Measurements from ENCODE around the gene SLC22A1.
A peak's percentile ranks its signal among the peaks of the same experiment; 100 is the strongest.
"Not testable (repeated sequence)": the region's sequence is repeated elsewhere in the genome, so short reads cannot be mapped to it uniquely, and the experiment has no call there.

The SLC22A1 gene

DNA sequence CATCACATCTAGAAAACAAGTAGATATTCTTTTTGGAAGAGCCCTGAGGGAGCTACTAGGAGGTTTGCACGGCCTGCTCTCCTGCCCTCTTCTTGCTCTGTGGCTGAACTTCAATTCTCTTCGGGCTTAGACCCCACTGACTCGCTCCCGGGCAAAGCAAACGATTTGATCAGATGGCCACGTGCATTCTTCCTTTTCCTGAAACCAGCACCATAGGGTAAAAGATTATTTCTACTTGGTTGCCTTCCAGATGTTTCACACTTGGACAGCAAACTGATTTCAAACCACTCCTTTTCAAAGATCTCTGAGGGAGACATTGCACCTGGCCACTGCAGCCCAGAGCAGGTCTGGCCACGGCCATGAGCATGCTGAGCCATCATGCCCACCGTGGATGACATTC lies at the start of gene SLC22A1:
Gene SLC22A1, plus strand, starts transcription at position 258 of the 400 bp plus-strand sequence. Its CDS starts 121 bp downstream, at position 379.
- no peak for DNase-seq (ENCODE audit: low spot score)

DNA sequence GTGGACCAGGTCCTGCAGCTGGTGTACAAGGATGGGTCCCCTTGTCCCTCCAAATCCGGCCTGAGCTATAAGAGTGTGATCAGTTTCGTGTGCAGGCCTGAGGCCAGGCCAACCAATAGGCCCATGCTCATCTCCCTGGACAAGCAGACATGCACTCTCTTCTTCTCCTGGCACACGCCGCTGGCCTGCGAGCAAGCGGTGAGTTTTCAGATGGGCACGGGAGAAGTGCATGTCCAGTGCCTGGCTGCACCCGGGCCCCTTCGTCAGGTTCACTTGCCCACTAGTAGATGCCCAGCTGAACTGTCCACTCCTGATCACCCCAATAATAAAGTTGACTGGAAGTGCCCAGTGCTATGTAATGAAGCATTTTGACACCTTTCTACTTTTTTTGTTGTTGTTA lies 48.3 kb upstream of the SLC22A1 start:
- DNase-seq (ENCODE audit: low spot score) = no peak

GRCh38 chr6:160076009-160076408 lies 45.6 kb upstream of the SLC22A1 start:
- DNase-seq (ENCODE audit: low spot score) = no peak

- DNase-seq (ENCODE audit: low spot score) = no peak
Measured at GRCh38 chr6:160077024-160077423, 44.6 kb upstream of the SLC22A1 start.

GRCh38 chr6:160077526-160077925 lies 44.1 kb upstream of the SLC22A1 start:
- no peak for DNase-seq (ENCODE audit: low spot score)

DNA sequence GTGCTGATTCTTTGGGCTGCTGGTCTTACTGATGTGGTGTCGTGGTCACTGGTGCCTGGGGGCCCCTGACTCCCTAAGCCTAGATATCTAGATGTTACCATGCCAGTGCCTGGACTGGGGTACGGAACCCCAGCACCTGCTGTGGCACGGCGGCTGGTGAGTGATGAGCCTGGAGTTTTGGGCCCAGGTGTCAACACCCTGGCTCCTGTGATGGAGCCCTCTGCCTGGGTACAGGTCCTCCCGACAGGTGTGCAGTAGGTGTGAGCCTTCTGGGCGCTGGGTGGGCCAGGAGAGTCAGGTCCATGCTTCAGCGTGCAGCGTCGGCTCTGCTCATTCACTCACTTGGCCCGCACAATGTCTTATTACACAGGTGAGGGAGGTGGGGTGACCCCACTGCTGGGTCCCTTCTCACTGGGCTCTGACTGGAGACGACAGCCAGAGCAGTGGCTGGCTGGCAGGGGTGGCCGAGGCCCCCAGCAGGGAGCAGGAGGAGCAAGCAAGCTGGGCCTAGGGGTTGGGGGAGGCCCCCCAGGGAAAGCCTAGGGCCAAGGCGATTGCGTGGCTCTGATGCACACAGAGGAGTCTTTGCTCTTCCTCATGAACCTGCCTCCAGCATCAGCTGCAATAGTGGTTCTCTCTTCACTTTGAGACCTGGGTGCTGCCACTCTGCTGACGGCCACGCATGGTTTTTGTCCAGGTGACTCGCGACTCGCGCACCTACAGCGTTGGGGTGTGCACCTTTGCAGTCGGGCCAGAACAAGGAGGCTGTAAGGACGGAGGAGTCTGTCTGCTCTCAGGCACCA lies 42.5 kb upstream of the SLC22A1 start:
- no peak for DNase-seq (ENCODE audit: low spot score)

GRCh38 chr6:160079686-160080043 lies 42.0 kb upstream of the SLC22A1 start:
- DNase-seq (ENCODE audit: low spot score) = no peak

DNA sequence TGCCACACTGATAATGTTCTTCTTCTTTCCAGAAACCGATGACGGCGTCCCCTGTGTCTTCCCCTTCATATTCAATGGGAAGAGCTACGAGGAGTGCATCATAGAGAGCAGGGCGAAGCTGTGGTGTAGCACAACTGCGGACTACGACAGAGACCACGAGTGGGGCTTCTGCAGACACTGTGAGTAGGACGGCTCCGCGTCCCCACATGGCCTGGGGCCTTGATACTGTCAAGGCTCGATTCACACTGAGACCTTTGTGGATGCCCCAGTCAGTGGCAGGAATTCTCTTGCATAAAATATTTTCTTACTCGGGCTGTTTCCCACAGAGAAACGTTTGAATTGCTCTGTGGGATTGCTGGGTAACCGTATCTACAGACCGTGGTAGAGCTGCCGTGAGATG lies 41.5 kb upstream of the SLC22A1 start:
- DNase-seq (ENCODE audit: low spot score) = no peak

- no peak for DNase-seq (ENCODE audit: low spot score)
Measured at GRCh38 chr6:160081398-160081797, 40.2 kb upstream of the SLC22A1 start.

GRCh38 chr6:160082627-160083026 lies 39.0 kb upstream of the SLC22A1 start:
- no peak for DNase-seq (ENCODE audit: low spot score)

GRCh38 chr6:160084198-160084776 lies 37.3 kb upstream of the SLC22A1 start:
- DNase-seq (ENCODE audit: low spot score) = no peak

DNA sequence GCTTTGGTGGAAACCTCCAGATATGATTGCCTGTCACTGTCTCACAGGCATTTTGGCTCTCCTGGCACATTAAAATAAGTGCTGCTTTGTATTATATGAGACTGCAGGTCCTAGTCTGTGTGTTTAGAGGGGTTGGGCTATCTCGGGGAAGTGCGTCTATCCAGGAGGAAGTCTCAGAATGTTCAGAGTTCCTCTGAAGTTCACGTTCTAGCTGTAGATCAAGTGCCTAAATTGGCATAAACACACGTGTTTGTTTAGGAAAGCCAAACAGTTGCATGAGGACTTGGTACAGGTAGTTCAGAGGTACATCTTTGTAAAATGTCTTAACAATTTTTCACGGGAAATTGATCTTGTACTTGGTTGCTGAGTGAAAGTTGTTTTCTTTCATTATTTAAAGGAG lies 36.4 kb upstream of the SLC22A1 start:
- no peak for DNase-seq (ENCODE audit: low spot score)

DNA sequence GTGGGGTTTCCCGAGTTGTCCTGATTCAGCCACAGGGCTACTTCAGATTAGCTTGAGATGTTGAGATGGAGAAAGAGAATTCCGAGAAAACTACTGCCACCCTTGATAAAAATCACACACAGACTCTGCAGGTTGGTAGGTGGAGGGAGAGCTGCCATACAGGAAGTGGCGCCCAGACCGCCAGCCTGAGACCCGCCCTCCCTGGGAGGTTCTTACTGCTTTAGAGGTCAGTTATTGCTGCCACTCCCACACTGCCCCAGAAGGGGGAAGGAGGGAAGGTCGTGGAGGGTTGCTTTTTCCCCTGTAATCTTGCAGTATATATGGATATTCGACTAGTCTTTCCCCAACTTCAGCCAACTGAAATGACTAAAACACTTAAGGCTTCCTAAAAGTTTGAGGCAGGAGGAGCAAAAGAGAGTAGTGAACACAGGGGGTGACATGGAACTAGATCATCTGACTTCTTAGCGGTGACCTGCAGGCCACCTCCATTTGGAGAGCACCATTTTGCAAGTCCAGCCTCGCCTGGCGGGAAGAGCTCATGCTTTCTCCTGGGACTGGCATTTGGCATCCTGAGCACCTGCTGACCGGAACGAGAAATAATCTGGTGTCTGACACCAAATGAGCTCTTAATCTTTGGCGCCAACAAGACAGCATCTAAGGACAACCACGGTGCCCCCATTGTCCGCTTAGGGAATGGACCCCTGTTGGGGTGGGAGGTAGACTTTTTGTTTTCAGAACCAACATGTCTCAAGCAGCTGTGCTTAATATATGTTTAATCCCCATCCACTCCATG lies 35.7 kb upstream of the SLC22A1 start:
- DNase-seq (ENCODE audit: low spot score) = no peak

GRCh38 chr6:160086754-160087153 lies 34.9 kb upstream of the SLC22A1 start:
- no peak for DNase-seq (ENCODE audit: low spot score)

- peak; percentile 38 for DNase-seq (ENCODE audit: low spot score)
Measured at GRCh38 chr6:160088069-160088783, 33.4 kb upstream of the SLC22A1 start.

- DNase-seq (ENCODE audit: low spot score) = no peak
Measured at GRCh38 chr6:160088784-160089533, 32.7 kb upstream of the SLC22A1 start.

GRCh38 chr6:160089534-160089897 lies 32.1 kb upstream of the SLC22A1 start:
- DNase-seq (ENCODE audit: low spot score) = no peak

DNA sequence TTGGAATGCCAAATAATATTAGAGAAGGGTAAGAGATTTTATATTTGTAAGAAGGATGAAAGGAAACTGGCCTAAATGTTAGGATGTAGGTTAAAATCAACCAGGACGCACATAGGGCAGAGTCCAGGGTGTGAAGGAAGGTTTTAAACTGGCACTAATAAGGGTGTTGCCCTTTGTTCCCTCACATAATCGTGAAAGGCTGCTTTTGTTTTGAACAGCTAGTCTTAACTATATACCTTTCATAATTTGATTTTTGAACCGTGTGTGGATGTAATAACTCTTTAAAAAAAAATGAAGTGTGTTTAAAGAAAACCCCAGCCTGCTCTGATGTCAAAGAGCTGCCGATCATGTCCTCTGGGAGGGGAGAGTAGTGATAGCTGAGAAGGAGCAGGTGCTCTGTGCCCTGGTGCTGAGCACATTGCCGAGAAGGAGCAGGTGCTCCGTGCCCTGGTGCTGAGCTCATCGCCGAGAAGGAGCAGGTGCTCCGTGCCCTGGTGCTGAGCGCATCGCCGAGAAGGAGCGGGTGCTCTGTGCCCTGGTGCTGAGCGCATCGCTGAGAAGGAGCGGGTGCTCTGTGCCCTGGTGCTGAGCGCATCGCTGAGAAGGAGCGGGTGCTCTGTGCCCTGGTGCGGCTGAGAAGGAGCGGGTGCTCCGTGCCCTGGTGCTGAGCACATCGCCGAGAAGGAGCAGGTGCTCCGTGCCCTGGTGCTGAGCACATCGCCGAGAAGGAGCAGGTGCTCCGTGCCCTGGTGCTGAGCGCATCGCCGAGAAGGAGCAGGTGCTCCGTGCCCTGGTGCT lies 31.0 kb upstream of the SLC22A1 start:
- not testable (repeated sequence) for DNase-seq (ENCODE audit: low spot score)

GRCh38 chr6:160092176-160092575 lies 29.4 kb upstream of the SLC22A1 start:
- DNase-seq (ENCODE audit: low spot score) = not testable (repeated sequence)

DNA sequence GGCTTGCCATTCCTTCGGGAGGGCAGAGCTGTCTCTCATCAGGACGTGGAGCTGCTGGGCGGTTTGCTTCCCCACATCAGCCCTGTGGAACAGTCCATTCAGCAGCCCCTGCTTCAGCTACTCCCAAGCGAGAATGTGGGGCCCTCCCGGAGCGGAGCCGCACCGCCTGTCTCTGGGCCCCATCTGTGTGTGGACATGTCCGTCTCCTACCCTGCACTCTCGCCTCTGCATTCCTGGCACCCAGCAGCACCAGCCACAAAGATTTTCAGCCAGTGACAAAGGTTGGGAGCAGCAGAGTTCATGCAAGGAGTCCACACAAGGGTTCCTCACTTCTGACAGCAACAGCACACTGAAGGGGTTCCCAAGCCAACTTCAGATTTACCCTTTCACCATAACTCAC lies 29.0 kb upstream of the SLC22A1 start:
- DNase-seq (ENCODE audit: low spot score) = no peak

DNA sequence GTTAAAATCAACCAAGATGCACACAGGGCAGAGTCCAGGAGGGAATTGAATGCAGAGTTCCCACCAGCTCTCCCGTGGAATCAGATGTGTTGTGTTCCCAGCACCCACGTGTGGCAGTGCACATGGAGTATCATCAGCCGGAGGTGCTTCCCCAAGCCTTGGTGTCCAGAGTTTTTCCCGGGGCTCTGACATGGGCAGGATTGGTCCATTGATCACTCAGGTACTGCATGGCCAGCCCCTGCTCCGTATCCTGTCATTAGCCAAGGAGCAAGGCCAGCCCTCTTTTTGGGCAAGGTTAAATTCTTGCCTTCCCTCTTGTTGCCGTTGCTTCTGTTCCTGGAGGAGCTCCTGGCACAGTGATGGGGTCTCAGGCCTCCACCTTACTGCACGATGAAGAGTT lies 28.6 kb upstream of the SLC22A1 start:
- no peak for DNase-seq (ENCODE audit: low spot score)

Measured in globus pallidus (tissue), 1 donor.